ENCODE results near the gene GALNT10.

Gene GALNT10

DNA sequence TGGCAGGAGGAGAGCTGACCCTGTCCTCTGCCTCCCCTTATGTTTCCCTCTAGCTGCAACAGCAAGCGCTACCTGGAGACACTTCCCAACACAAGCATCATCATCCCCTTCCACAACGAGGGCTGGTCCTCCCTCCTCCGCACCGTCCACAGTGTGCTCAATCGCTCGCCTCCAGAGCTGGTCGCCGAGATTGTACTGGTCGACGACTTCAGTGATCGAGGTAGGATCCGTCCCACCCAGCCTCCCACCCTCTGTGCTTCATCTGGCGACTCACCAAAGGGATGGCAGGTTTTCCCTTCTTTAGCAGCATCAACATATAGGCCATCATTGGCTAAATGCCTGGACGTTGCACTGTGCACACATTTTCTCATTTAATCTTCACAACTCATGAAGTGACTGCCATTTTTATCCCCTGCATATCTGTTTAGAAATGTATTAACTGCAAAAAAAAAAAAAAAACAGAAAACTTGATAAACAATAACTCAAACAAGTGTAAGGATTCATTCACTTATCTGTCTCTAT lies 139.0 kb downstream of the GALNT10 start:
- H3K36me3 ChIP-seq (ENCODE audit: control insufficient read depth, insufficient read depth, low read length): peaks cover 8% of the 10 kb centered on the region
- no peaks in the 10 kb centered on the region for H3K4me1 ChIP-seq (ENCODE audit: control insufficient read depth, insufficient read depth, low read length, poor library complexity, severe bottlenecking)
- no peak for DNase-seq
- no peak overlapping the region for H3K4me3 ChIP-seq (ENCODE audit: insufficient read depth, low read depth, low read length, poor library complexity, severe bottlenecking)
- no peaks in the 10 kb centered on the region for H3K9me3 ChIP-seq (ENCODE audit: control insufficient read depth, low read length)
- no peaks in the 10 kb centered on the region for H3K27me3 ChIP-seq (replicated peaks; ENCODE audit: control insufficient read depth, insufficient read depth, low read length, poor library complexity, severe bottlenecking)
- no peak overlapping the region for H3K27ac ChIP-seq (ENCODE audit: insufficient read depth, low read length, poor library complexity, severe bottlenecking)

DNA sequence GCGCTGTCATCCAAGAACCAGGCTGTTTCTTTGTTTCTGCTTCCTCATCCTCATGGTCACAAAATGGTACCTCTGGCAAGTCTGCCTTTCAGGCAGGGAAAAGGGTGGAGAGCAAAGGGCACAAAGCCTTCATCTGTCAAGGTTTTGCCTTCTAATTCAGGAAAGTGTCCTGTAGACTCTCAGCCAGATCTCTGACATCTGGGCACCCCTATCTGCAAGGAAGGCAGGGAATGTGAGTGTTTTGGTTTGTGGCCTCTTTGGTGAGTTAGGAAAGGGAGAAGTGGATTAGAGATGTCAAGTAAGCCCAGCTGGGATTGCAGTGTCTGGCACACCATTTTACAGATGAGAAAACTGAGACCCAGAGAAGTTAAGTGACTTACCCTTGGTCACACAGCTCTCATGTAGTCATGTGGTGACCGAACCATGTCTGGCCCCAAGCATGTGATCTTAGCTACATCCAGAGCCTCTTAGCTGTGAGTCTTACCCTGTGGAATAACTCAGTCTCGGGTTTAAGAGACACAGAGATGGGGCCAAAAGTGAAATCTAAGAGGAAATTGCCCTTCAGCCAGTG lies 139.6 kb downstream of the GALNT10 start:
- no peak for DNase-seq
- Histone ChIP-seq H3K36me3 (ENCODE audit: control insufficient read depth, insufficient read depth, low read length) (peaks cover 10% of the 10 kb centered on the region), H3K27me3 (replicated peaks; ENCODE audit: control insufficient read depth, insufficient read depth, low read length, poor library complexity, severe bottlenecking) (no peaks in the 10 kb centered on the region), H3K27ac (ENCODE audit: insufficient read depth, low read length, poor library complexity, severe bottlenecking) (no peak overlapping the region), H3K4me3 (ENCODE audit: insufficient read depth, low read depth, low read length, poor library complexity, severe bottlenecking) (no peak overlapping the region), H3K4me1 (ENCODE audit: control insufficient read depth, insufficient read depth, low read length, poor library complexity, severe bottlenecking) (no peaks in the 10 kb centered on the region), H3K9me3 (ENCODE audit: control insufficient read depth, low read length) (no peaks in the 10 kb centered on the region)

DNA sequence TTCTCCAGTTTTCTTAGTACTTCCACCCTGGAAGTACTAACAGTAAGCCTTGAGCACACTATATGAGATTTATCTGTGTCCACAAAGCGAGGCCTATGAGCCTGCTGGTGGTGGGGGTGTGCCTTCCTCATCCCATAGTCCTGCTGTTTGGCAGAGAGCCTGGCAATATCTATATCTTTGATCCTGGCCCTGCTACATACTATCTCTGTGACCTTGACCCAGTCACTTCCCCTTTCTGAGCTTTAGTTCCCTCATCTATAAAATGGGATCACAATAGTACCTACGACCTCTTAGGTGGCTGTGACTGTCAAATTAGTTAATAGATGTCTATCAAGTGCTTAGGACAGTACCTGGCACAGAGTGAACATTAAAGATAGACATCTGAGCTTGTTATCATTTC lies 140.7 kb downstream of the GALNT10 start:
- DNase-seq: no peak
- Histone ChIP-seq H3K27me3 (replicated peaks; ENCODE audit: control insufficient read depth, insufficient read depth, low read length, poor library complexity, severe bottlenecking) (no peaks in the 10 kb centered on the region), H3K9me3 (ENCODE audit: control insufficient read depth, low read length) (no peaks in the 10 kb centered on the region), H3K36me3 (ENCODE audit: control insufficient read depth, insufficient read depth, low read length) (peaks cover 10% of the 10 kb centered on the region), H3K4me3 (ENCODE audit: insufficient read depth, low read depth, low read length, poor library complexity, severe bottlenecking) (no peak overlapping the region), H3K4me1 (ENCODE audit: control insufficient read depth, insufficient read depth, low read length, poor library complexity, severe bottlenecking) (no peaks in the 10 kb centered on the region), H3K27ac (ENCODE audit: insufficient read depth, low read length, poor library complexity, severe bottlenecking) (no peak overlapping the region)

DNA sequence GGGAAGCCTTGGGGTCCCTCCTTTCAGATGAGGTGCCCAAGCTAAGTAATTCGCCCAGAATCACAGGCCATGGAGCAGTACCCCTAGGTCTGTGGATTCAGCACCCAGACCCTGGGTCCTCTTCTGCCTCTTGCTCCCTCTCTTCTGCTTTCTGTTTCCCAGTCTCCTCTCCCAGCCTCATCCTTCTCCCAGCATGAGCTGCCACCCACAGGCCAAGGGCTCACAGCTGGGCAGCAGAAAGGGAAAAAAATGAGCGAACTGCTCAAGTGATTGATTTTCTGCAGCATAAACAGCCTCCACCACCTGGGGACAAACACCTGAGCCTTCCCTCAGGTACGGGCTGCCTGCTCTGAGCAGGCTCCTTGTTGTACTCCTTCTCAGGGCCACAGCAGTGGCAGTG lies 141.4 kb downstream of the GALNT10 start:
- Histone ChIP-seq H3K4me3 (ENCODE audit: insufficient read depth, low read depth, low read length, poor library complexity, severe bottlenecking) (no peak overlapping the region), H3K4me1 (ENCODE audit: control insufficient read depth, insufficient read depth, low read length, poor library complexity, severe bottlenecking) (no peaks in the 10 kb centered on the region), H3K36me3 (ENCODE audit: control insufficient read depth, insufficient read depth, low read length) (peaks cover 10% of the 10 kb centered on the region), H3K9me3 (ENCODE audit: control insufficient read depth, low read length) (no peaks in the 10 kb centered on the region), H3K27me3 (replicated peaks; ENCODE audit: control insufficient read depth, insufficient read depth, low read length, poor library complexity, severe bottlenecking) (no peaks in the 10 kb centered on the region), H3K27ac (ENCODE audit: insufficient read depth, low read length, poor library complexity, severe bottlenecking) (no peak overlapping the region)
- no peak for DNase-seq

DNA sequence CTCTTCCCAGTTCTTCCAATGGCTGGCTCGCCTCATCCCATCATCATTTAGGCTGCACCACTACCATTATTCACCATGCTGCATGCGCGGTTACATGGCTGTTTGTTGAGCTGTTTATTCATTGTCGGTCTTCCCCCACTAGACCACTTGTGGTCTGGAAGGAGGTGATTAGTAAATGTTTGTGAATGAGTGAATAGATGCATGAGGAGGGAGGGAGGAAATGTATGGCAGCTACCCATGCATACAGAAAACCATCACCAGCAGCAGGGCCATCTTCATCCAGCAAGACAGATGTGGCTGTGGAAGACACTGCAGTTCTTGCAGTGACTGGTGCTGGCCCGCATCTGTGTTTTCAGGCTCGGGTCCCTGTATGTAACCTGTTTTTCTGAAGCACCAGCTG lies 141.9 kb downstream of the GALNT10 start:
- H3K4me3 ChIP-seq (ENCODE audit: insufficient read depth, low read depth, low read length, poor library complexity, severe bottlenecking): no peak overlapping the region
- no peak overlapping the region for H3K27ac ChIP-seq (ENCODE audit: insufficient read depth, low read length, poor library complexity, severe bottlenecking)
- no peaks in the 10 kb centered on the region for H3K9me3 ChIP-seq (ENCODE audit: control insufficient read depth, low read length)
- DNase-seq: no peak
- no peaks in the 10 kb centered on the region for H3K4me1 ChIP-seq (ENCODE audit: control insufficient read depth, insufficient read depth, low read length, poor library complexity, severe bottlenecking)
- no peaks in the 10 kb centered on the region for H3K27me3 ChIP-seq (replicated peaks; ENCODE audit: control insufficient read depth, insufficient read depth, low read length, poor library complexity, severe bottlenecking)
- H3K36me3 ChIP-seq (ENCODE audit: control insufficient read depth, insufficient read depth, low read length): peaks cover 10% of the 10 kb centered on the region

DNA sequence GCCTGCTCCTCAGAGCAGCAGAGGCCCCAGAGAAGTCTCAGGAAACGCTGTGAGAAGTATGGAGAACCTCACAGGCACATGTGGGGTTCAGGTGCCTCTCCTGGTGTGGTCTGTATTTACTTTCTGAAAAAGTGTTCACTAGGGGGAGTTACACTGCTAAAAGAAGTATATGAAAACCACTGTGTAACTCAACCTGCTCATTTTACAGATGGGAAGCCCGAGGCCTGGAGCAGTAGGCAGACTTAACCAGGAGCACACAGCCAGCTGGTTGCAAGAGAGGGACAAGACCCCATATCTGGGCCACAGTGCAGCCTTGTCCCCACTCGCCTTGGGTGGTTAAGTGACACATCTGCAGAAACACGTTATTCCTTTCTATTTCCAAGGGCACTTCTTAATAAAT lies 142.5 kb downstream of the GALNT10 start:
- H3K4me3 ChIP-seq (ENCODE audit: insufficient read depth, low read depth, low read length, poor library complexity, severe bottlenecking): no peak overlapping the region
- H3K27ac ChIP-seq (ENCODE audit: insufficient read depth, low read length, poor library complexity, severe bottlenecking): no peak overlapping the region
- peaks cover 10% of the 10 kb centered on the region for H3K36me3 ChIP-seq (ENCODE audit: control insufficient read depth, insufficient read depth, low read length)
- H3K27me3 ChIP-seq (replicated peaks; ENCODE audit: control insufficient read depth, insufficient read depth, low read length, poor library complexity, severe bottlenecking): no peaks in the 10 kb centered on the region
- H3K9me3 ChIP-seq (ENCODE audit: control insufficient read depth, low read length): no peaks in the 10 kb centered on the region
- no peak for DNase-seq
- no peaks in the 10 kb centered on the region for H3K4me1 ChIP-seq (ENCODE audit: control insufficient read depth, insufficient read depth, low read length, poor library complexity, severe bottlenecking)

DNA sequence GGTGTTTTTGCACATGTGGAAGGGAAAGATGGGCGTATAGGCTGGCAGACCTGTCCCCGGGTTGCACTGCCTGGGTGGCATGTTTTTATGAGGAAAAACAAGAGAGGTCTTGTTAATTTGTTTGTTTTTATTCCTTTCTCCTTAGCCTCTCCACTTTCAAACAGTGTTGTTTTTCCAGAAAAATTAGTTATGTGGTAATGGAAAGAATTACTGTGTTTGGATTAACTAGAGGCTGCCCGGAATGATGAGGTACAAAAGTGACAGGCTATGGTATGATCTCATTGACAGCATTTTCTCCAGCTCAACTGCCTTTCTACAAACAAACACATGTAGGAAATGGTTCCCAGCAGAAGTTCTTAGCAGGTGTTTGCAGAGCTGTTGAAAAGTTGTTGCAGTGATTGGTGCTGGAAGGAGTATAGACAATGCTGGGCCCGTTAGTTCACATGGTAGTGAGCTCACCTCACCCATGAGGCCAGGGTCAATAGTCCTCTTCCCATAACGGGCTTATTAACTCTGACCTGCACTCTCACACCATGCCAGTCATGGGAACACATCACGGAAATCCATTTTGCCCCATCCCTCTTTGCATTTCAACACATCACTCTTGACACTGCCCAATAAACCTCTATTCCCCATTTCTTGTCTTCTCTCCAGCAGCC lies 144.0 kb downstream of the GALNT10 start:
- Histone ChIP-seq H3K4me1 (ENCODE audit: control insufficient read depth, insufficient read depth, low read length, poor library complexity, severe bottlenecking) (no peaks in the 10 kb centered on the region), H3K9me3 (ENCODE audit: control insufficient read depth, low read length) (no peaks in the 10 kb centered on the region), H3K27me3 (replicated peaks; ENCODE audit: control insufficient read depth, insufficient read depth, low read length, poor library complexity, severe bottlenecking) (no peaks in the 10 kb centered on the region), H3K27ac (ENCODE audit: insufficient read depth, low read length, poor library complexity, severe bottlenecking) (no peak overlapping the region), H3K4me3 (ENCODE audit: insufficient read depth, low read depth, low read length, poor library complexity, severe bottlenecking) (no peak overlapping the region), H3K36me3 (ENCODE audit: control insufficient read depth, insufficient read depth, low read length) (peaks cover 10% of the 10 kb centered on the region)
- DNase-seq: no peak

DNA sequence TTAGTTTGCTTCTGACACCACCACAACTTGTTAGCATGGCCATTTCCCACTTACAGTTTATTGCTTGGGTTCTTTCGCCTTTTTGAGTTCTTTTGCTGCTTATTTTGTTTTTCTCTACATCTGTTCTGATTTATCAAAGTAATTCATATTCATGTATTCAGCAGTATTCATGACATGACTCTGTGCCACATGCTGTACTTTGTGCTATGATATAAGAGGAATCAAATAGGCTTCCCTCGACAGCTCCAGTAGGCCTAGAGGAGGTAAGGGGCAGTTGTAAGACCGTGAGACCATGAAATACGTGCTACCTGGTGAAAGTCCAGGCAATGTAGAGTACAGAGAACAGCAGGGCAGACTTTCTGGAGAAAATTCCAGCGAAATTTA lies 144.5 kb downstream of the GALNT10 start:
- H3K36me3 ChIP-seq (ENCODE audit: control insufficient read depth, insufficient read depth, low read length): peaks cover 10% of the 10 kb centered on the region
- no peaks in the 10 kb centered on the region for H3K4me1 ChIP-seq (ENCODE audit: control insufficient read depth, insufficient read depth, low read length, poor library complexity, severe bottlenecking)
- no peaks in the 10 kb centered on the region for H3K9me3 ChIP-seq (ENCODE audit: control insufficient read depth, low read length)
- H3K4me3 ChIP-seq (ENCODE audit: insufficient read depth, low read depth, low read length, poor library complexity, severe bottlenecking): no peak overlapping the region
- H3K27me3 ChIP-seq (replicated peaks; ENCODE audit: control insufficient read depth, insufficient read depth, low read length, poor library complexity, severe bottlenecking): no peaks in the 10 kb centered on the region
- no peak for DNase-seq
- H3K27ac ChIP-seq (ENCODE audit: insufficient read depth, low read length, poor library complexity, severe bottlenecking): no peak overlapping the region

DNA sequence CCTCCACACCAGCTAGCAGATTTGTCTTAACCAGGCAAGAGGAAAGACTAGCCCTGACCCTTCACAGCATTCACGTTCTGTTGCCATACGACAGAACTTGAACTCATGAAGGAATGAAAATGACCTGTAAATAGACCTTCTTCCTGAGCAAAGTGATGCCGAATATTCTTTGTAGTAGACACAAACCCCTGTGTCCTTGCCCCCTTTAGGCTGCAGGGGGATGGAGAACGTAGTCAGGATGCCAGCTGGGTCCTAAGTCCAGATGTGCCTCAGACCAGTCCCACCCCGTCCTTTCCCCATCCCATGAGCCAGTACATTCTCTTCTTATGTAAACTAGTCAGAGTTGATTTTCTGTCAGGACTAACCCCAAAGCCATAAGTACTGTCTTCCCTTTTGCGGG lies 151.1 kb downstream of the GALNT10 start:
- H3K27me3 ChIP-seq (replicated peaks; ENCODE audit: control insufficient read depth, insufficient read depth, low read length, poor library complexity, severe bottlenecking): no peaks in the 10 kb centered on the region
- H3K36me3 ChIP-seq (ENCODE audit: control insufficient read depth, insufficient read depth, low read length): no peaks in the 10 kb centered on the region
- no peaks in the 10 kb centered on the region for H3K9me3 ChIP-seq (ENCODE audit: control insufficient read depth, low read length)
- no peak overlapping the region for H3K27ac ChIP-seq (ENCODE audit: insufficient read depth, low read length, poor library complexity, severe bottlenecking)
- no peak for DNase-seq
- no peak overlapping the region for H3K4me3 ChIP-seq (ENCODE audit: insufficient read depth, low read depth, low read length, poor library complexity, severe bottlenecking)
- H3K4me1 ChIP-seq (ENCODE audit: control insufficient read depth, insufficient read depth, low read length, poor library complexity, severe bottlenecking): no peaks in the 10 kb centered on the region

DNA sequence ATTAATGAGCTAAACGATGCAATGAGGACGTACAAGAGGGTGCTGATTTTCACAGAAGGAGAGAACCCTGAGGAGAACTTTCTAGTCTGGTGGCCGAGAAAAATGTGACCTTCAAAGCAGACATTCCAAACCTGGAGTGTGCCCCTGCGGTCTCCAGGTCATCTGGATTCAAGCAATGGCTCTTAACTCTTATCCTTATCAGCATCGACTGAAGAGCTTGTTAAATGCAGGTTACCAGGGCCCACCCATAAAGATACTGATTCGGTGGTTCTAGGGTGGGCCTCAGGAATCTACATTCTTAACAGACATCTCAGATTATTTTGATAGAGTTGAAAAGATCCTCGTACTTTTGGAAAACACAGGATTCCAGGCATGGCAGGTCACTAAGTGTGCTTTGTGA lies 151.7 kb downstream of the GALNT10 start:
- Histone ChIP-seq H3K4me3 (ENCODE audit: insufficient read depth, low read depth, low read length, poor library complexity, severe bottlenecking) (no peak overlapping the region), H3K4me1 (ENCODE audit: control insufficient read depth, insufficient read depth, low read length, poor library complexity, severe bottlenecking) (no peaks in the 10 kb centered on the region), H3K27me3 (replicated peaks; ENCODE audit: control insufficient read depth, insufficient read depth, low read length, poor library complexity, severe bottlenecking) (no peaks in the 10 kb centered on the region), H3K9me3 (ENCODE audit: control insufficient read depth, low read length) (no peaks in the 10 kb centered on the region), H3K27ac (ENCODE audit: insufficient read depth, low read length, poor library complexity, severe bottlenecking) (no peak overlapping the region), H3K36me3 (ENCODE audit: control insufficient read depth, insufficient read depth, low read length) (no peaks in the 10 kb centered on the region)
- no peak for DNase-seq

All from effector memory CD4-positive, alpha-beta T cell (primary cell).